Measurements from ENCODE around the gene PLEKHM3. TPM values are rescaled to one million over a fixed set of nuclear protein-coding genes. Genes with fewer than 3 reads are reported as not detected.
"Not testable (repeated sequence)": the region's sequence is repeated elsewhere in the genome, so short reads cannot be mapped to it uniquely, and the experiment has no call there.

PLEKHM3 gene
- total RNA-seq, 1 donor from 2014 or later: 18.5 TPM

DNA sequence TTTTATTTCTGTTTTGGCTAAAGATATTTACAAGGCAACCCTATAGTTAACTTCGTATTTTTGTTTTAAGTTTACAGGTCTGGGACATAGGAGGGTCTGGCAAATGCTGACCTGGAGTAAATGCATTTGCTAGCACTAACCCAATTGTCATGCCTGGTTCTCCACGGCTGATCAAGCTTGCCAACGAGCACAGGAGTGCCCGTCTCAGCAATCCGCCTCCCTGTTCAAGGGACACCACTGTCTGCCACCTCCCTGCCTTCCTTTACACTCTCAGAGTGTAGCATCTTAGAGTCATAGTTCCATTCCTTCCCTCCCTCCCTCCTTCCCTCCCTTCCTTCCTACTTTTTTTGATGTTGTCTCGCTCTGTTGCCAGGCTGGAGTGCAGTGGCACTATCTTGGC lies 104.6 kb downstream of the PLEKHM3 start:
- no peak for DNase-seq

DNA sequence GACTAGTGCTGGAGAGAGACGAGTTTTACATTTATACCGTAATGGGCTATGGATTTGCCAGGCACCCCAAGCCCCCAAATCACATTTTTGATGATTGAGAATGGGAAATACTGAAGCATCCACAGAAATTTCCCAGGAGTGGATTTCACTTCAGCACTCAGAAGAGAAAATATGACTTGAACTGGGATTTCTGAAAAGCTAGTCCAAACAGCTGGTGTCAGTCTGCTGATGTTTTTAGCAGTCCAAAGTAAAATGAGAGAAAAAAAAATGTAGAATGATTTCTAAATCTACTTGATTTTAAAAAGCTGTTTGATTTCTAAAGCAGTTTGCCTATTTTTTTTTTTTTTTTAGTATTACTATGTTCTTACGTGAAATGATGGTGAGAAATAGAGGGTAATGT lies 105.0 kb downstream of the PLEKHM3 start:
- DNase-seq: no peak

DNA sequence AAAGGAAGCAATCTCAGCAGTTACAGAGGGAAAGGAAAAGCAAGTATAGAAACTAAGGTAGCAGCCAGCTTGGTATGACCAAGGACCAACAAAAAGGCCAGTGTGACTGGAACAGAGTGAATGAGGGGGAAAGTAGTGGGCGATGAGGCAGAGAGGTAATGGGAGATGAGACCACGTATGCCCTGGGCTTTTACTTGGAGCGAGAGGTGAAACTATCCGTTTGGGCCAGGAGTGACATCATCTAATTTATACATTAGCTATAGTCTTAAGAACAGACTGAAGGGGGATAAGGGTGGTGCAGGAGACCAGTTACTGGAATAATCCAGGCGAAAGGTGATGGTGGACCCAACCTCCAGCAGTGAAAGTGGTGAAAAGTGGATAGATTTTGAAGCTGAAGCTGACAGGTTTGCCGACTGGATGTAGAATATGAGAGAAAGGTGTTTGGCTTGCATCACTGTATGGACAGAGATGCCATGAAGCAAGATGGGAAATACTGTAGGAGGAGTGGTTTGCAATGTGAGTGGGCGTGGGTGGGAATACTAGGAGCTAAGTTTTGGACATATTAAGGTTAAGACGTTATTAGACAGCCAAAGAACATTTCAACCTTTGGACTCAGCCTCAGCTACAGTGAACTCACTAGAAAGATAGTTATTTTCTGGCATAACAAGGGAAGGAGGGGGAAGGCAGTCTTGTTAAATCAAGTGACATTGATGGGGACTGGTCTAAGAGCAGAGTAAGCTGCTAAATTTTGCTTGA lies 106.0 kb downstream of the PLEKHM3 start:
- DNase-seq: no peak

DNA sequence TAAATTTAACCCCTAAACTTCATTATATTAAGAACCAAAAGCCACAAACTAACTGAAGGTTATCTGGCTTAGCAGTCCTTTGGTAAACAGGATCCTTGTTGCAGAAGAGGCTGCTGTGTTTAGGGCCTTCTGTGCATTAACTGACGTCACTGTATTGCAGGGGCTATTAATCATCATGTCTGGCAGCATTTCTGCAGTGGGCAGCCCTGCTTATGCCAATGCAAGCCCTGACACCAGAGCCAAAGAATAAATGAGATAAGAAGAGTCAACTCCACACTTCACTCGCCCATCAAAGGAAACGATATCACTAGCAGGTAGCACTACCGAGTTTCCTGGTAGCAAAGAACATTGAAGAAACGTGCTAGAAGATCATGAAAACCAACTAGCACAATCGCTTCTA lies 110.6 kb downstream of the PLEKHM3 start:
- no peak for DNase-seq

DNA sequence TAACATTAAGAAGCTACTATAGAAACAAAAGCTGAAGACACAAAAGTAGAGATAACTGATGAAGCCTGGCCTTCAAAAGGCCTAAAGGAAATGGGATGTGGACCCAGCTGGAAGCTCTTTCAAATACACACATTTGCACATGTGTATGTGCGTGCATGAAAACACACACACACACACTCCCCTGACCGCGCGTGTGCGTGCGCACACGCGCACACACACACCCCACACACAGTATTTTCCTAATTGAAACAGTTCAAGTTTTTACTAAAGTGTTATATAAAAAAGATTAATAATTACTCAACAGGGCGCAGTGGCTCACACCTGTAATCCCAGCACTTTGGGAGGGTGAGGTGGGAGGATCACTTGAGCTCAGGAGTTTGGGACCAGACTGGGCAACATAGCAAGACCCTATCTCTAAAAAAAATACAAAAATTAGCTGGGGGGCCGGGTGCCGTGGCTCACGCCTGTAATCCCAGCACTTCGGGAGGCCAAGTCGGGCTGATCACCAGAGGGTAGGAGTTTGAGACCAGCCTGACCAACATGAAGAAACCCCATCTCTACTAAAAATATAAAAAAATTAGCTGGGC lies 111.5 kb downstream of the PLEKHM3 start:
- no peak for DNase-seq

DNA sequence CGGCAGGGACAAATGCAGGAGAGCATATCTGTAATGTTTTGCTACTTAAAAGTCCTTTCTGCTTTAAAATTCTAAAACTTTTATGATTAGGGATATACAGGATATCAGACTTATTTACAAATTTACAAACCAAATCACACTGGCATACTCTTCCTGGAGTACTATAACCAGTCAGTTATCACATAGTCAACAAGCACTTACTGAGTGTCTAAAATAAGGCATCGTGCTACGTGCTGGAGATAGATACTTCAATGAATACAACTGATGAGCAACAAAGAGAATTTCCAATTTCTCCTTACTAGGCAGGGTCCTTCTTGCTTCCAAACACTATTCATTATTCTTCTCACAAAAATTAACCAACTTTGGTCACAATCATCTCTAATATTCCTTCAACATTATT lies 113.5 kb downstream of the PLEKHM3 start:
- DNase-seq: no peak

DNA sequence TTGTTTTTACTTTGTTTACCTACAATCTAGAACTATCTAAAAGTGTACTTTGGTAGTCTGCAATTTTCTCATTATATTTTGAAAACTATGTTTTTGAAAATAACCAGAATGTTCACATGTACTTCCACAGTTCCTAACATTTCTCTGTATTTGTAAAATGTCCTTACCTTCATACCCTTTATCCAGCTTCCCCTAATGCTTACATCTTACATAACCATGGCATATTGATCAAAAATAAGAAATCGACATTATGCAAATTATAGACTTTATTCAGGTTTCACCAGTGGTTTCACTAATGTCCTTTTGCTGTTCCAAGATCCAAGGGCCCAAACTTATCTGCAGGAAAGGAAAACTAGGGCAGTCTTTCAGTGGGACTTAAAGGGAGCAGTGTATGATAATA lies 114.1 kb downstream of the PLEKHM3 start:
- no peak for DNase-seq

DNA sequence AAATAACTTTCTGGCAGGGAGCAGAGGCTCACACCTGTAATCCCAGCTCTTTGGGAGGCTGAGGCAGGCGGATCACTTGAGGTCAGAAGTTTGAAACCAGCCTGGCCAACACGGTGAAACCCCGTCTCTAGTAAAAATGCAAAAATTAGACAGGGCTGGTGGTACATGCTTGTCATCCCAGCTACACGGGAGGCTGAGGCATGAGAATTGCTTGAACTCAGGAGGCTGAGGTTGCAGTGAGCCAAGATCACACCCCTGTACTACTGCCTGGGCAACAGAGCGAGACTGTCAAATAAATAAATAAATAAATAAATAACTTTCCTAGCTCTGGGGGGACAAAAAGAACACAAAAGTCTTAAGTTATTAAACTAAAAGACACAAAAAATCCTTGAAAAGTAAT lies 118.8 kb downstream of the PLEKHM3 start:
- not testable (repeated sequence) for DNase-seq

DNA sequence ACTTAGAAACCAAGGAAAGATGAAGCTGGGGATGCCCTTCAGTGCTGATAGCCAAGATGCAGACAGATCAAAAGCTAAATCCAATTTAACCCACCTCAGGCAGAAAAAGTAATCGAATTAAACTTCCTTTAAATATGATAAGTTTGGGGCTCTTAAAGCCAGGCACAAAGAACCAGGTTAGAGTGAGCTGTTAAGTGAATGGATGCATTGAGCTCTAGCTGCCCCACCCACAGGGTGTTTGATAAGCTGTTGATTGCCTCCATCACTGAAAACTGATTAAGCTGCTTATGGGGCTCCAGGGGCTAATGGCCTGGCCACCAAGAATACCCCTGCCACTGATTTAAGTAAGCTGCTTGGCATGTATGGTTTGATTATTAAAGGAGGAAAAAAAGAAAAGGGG lies 119.8 kb downstream of the PLEKHM3 start:
- DNase-seq: no peak

DNA sequence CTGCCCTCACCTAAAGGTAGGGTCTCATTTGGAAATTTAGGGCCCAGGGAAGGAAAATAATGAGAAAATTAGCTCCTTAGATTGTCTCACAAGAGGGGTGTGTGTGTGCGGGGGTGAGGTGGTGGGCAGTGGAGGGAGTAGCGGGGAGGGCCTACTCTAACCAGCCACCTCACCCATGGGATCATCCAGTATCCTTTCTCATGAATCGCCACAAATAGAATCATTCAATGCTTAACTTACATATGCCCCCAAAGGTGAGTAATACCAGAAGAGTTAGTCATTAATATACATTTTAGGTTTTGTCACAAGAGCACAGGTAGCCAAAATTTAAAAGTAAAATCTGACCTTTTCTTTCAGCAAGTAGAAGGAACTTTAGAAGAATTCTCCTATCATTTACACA lies 122.1 kb downstream of the PLEKHM3 start:
- no peak for DNase-seq

DNA sequence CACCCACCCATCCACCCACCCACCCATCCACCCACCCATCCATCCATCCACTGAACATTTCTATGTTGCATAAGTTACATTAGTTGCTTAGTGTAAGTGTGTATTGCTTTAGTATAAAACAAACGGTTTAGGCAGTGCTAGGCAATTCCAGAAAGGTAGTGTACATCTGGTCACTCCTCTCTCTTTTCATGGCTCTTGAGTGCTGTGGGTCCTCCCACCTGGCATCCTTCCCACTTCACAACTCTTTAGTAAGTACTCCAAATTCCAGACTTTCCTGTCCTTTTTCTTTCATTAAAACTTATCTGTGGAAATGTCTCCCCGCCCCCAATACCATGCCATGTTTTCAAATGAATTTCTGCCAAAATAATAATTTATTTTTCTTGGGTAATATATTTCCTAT lies 122.5 kb downstream of the PLEKHM3 start:
- peak; percentile 20 for DNase-seq

DNA sequence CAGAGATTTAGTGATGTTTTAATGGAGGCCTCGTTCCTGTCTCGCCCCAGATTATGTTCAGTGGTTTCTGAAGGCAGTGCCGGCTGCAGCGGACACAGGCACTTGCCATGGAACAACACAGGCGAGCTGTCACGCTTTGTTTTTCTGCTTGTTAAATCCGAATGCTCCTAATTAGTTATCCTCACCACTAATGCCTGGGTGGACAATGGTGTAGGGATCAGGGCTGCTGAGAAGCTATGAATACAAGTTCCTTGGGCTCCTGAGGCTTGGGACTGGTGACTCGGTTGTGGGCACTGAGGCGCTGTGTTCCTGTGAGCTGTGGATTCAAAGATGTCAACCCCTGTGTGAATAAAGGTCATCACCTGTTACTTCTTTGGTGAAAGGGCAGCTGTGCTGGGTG lies 123.5 kb downstream of the PLEKHM3 start:
- no peak for DNase-seq

DNA sequence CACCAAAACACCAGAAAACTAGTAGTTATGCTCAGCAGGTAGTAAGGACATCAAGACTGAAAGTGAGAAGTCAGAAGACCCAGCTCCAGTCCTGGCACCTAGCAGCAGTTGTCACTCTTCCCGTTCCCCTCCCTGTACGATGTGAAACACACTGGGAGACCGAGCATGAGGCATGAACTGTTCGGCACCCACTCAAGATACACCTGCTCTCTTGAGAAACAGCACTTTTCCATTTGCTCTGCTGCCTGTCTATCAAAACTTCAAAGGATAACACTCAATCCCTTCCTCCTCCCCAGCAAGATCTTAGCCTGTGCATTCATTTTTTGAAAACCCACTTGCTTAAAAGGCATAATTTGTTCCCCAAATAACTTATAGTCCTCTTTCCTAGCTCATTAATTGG lies 123.9 kb downstream of the PLEKHM3 start:
- no peak for DNase-seq

DNA sequence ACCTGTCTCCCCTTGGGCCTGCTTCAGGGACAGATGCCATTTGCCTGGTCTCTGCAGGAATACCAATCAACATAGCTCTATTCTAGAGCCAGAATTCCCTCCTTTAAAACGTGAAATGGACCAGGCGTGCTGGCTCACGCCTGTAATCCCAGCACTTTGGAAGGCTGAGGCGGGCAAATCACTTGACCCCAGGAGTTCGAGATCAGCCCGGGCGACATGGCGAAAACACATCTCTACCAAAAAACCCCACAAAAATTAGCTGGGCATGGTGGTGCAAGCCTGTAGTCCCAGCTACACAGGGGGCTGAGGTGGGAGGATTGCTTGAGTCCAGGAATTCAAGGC lies 127.0 kb downstream of the PLEKHM3 start:
- DNase-seq: no peak

DNA sequence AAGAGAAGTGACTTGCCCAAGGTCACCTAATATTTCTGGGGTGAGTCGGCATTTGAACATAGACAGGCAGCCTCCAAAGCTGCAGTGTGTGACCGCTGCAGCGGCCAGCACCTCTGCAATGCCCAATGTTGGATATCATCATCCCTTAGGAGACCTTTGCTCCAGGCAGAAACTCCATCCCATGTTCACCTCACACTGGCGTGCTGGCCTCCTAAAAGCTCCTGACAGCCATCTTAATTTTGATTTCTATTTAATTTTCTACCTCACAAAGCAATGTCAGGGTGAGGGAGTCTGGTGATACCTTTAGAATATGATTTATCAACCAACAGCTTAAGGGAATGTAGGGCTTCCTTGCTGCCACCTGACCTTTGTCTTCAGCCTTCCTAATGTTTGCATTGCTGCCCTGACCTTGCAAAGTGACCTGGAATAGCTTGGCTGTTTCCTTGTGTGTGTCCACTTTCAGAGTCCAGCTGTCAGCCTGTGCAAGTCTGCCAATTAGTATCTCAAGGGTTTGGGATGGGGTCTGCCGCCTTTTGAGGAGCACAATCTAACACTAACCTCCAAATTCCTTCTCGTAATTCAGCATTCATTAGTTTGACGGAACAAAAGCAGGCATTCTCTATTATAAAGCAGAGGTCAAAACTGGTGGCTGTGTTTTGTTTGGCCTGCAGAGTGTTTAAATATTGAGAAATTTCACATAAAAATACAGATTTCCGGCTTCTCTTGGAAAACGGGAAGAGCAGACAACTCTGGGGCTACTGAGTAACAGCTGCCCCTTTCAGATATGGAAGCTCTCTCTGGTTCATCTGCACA lies 127.6 kb downstream of the PLEKHM3 start:
- DNase-seq: no peak

DNA sequence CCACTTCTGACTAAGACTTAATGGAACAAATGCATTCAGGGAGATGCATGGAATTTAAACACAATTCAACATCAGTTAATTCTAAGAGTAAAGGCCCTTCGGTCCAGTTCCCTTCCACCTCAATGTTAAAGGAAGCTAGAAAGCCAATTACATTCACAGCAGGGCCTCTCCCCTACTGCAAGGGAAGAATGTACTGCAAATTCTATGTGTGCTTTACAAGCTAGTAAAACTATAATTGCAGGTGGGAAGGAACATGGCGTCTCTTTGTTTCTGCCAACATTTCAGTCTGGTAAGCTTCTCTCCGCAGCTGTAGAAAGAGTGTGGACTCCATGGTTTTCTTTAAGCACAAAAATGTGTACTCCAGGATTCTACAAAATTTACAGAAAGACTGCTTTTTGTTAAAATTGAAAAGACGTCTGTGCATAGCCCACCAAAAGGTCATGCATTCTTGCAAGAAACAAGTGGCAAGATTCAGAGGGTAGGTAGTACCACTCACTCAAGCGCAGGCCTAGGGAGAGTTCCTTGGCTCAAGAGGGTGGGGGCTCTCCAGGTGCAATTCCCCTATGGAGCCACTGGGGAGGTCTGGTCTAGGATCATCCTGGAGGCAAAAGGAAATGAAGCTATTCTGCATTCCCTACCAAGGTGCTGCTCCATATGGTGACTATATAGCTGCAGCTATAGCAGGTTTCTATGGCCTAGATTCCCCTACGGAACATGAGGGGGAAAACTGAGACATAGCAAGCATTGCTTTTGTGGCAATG lies 128.6 kb downstream of the PLEKHM3 start:
- DNase-seq: peak; percentile 4

DNA sequence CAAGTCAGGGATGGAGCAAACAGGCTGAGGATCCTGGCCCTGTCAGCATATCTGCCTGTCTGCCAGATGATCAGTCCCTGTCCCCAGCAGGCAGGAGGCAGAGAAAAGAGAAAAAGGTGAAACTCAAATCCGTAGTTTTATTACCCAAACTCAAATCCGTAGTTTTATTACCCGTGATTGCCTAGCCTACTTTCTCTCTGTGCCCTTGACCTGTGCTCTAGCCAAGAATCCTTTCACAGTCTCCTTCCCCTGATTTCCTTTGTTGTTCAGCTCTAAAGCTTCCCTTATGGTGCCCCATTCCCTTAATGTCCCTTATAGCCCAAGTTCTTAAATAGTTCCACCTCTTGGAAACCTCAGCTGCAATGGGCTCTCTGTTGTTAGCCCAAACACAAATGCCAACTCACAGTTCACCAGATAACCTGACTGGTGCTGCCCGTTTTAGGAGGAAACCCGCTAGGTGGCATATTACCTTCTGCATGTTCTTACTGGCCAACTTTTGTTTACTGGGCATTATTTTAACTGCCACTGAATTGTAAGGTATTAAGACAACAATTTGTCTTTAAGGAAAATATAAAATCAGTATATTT lies 130.0 kb downstream of the PLEKHM3 start:
- DNase-seq: no peak

DNA sequence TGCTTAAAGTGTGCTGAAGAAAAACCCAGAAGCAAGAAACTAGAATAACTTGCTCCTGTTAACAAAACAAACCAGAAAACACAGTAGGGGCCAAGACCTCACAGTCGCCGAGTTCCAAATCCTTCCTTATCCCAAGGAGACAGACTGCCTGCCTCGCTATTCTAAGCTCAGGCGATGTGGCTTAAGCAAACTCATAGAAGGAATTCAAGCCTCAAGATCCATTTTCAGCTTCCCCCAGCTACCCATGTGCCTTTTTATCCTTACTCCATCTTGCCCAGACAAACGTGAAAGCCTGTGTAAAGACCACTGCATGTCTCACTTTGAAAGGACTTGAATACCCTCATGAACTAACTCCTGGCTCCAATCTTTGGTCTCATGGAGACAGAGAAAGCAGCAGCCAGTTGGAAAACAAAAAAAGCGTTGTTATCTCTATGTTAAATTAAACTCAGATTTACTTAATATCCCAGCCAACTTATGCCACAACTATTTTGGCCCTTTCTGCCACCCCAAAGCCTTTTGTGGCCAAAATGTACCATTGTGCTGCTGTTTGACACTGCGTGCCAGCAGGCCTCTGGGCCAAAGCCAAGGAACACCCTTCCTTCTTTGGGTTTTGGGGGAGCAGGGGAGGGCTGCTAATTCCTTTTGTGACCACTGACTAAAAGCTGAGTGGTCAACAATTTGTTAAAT lies 132.5 kb downstream of the PLEKHM3 start:
- no peak for DNase-seq

DNA sequence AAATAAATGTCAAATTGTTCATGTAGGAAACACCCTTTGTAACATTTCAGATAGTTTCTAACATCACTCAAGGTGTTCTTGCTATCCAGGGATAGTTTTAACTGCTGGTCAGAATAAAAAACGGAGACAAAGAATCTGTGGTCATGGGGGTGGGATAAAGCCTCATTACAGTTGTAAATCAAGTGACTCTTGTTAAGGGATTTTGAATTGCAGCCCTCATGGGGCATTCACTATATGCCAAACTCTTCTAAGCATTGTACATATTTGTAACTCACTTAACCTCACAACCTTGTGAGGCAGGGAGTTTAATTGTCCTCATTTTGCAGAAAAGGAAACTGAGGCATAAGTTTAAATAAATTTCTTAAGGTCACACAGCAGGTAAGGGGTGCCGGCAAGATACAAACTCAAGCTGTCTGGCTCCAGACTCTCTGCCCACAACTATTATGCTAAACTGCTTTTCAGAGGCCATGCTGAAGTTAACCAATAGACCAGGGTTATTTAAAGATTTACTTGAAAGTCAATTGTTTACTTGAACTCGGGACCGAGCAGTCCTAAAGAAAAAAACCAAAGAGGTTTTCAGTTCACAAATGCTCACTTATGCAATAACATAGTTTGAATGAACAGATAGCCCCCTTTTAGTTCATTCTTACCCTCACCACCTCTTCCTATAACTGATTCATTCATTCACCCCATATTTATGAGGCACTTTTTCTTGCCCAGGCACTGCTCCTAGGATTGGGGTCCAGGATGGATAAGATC lies 134.1 kb downstream of the PLEKHM3 start:
- DNase-seq: no peak

DNA sequence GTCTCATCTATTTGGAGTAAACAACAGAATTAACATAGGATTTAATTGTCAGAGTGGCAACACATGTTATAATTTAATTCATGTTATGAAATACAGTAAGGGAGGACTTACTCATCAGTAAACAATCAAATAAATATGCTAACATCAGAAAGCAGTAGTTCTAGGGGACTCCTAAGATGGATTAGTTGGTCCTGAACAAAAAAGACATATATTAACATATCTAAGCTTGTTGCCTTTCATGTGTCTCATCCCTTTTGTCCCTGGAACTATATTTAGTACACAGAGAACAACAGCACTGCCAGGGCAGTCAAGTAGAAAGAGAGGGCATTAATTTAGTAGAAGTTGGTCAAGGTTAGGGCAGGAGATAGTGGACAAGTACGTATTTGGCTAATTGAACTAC lies 137.8 kb downstream of the PLEKHM3 start:
- no peak for DNase-seq

DNA sequence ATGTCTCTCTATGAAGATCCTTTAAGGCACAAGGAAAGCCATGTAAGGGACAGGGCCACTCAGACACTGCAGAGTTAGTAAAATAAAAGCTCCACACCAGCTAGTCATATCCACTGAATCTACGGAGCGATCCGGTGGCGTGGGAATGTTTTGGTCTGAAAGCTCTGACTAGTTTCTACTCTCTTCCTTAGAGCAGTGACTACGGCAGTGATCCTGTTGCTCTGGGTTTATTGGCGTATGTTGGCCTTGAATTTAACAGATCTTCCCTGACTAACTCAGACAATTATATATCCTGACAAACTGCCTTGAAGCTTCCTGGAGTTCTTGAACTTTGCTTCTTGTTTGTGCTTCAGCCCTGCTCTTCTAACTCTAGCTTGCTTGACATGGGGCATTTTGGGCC lies 140.3 kb downstream of the PLEKHM3 start:
- DNase-seq: no peak

All from dermis blood vessel endothelial cell (primary cell).